Left kidney (tissue), 2 donors: Measurements from ENCODE around the gene C16orf86. TPM values are rescaled to one million over a fixed set of nuclear protein-coding genes. Genes with fewer than 3 reads are reported as not detected.

Experiments used
- DNase-seq: peaks from one replicate; pipeline ENCODE4 v3.0.0-alpha.2; 2013
- polyA plus RNA-seq: library from polyadenylated mRNA; unstranded; fragments of 120-200 nt; gene quantifications from one replicate; pipeline ENCODE4 v1.2.1, GENCODE V29; 2013; ENCODE audit not compliant: insufficient read length

C16orf86 gene
- polyA plus RNA-seq, 1 donor = 2.8 TPM

- DNase-seq = no peak
Observed at GRCh38 chr16:67653128-67653788, 13.4 kb upstream of the C16orf86 start.

- no peak for DNase-seq
Observed at GRCh38 chr16:67653789-67654402, 12.7 kb upstream of the C16orf86 start.

- no peak for DNase-seq
Observed at GRCh38 chr16:67654403-67654911, 12.2 kb upstream of the C16orf86 start.

- no peak for DNase-seq
Observed at GRCh38 chr16:67655363-67655762, 11.3 kb upstream of the C16orf86 start.

- no peak for DNase-seq
Observed at GRCh38 chr16:67656344-67657016, 10.1 kb upstream of the C16orf86 start.

- DNase-seq = no peak
Observed at GRCh38 chr16:67657017-67657608, 9.5 kb upstream of the C16orf86 start.

GRCh38 chr16:67657751-67658518, 8.7 kb upstream of the C16orf86 start:
- DNase-seq = no peak

- DNase-seq = no peak
Observed at GRCh38 chr16:67658849-67659674, 7.6 kb upstream of the C16orf86 start.

GRCh38 chr16:67659675-67660563, 6.7 kb upstream of the C16orf86 start, which contains the start of gene ACD:
Gene ACD, minus strand, starts transcription at chr16:67660260. Its CDS starts 40 bp downstream, at chr16:67660220.
- DNase-seq = peak; percentile 92

- peak; percentile 94 for DNase-seq
Observed at GRCh38 chr16:67660564-67661028, 6.0 kb upstream of the C16orf86 start, which contains the start of gene PARD6A. Gene PARD6A, plus strand, starts transcription at chr16:67660960. Its CDS starts 79 bp downstream, at chr16:67661039.

- DNase-seq = peak; percentile 57
Observed at GRCh38 chr16:67661101-67661761, 5.4 kb upstream of the C16orf86 start.

GRCh38 chr16:67661886-67662652, 4.5 kb upstream of the C16orf86 start:
- no peak for DNase-seq

GRCh38 chr16:67662653-67663010, 4.0 kb upstream of the C16orf86 start:
- DNase-seq = no peak

GRCh38 chr16:67663151-67663876, 3.3 kb upstream of the C16orf86 start:
- DNase-seq = no peak

GRCh38 chr16:67663877-67664222, 2.8 kb upstream of the C16orf86 start:
- DNase-seq = no peak

- DNase-seq = no peak
Observed at GRCh38 chr16:67664258-67664657, 2.4 kb upstream of the C16orf86 start.

GRCh38 chr16:67664871-67665270, 1.7 kb upstream of the C16orf86 start:
- DNase-seq = no peak

GRCh38 chr16:67665598-67665997, 1.0 kb upstream of the C16orf86 start:
- DNase-seq = no peak
